GM18511 (cell line): ENCODE measurements around the gene FOXP1.
A peak's percentile ranks its signal among the peaks of the same experiment; 100 is the strongest.

Experiments
- ATAC-seq: cut with Tn5 transposase; IDR thresholded peaks from one replicate; pipeline ENCODE4 v1.9.1; 2021; ENCODE audit warnings: mild to moderate bottlenecking, moderate library complexity; ENCODE audit not compliant: unreplicated experiment

FOXP1 gene

GRCh38 chr3:71316066-71316777 is 267.3 kb downstream of the FOXP1 start:
- no peak for ATAC-seq

- no peak for ATAC-seq
Measured at GRCh38 chr3:71315431-71315830, 268.1 kb downstream of the FOXP1 start.

- ATAC-seq, result no peak
Measured at GRCh38 chr3:71313844-71314243, 269.7 kb downstream of the FOXP1 start.

DNA sequence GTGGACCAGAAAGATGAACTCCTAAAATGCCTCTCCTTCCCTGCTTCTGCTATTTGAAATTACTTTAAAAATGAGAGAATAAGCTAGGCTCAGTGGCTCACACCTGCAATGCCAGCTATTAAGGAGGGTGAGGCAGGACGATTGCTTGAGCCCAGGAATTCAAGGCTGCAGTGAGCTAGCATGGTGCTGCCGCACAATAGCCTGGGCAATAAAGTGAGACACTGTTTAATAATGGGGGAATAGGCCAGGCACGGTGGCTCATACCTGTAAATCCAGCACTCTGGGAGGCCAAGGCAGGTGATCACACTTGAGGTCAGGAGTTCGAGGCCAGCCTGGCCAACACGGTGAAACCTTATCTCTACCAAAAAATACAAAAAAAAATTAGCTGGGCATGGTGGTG is 271.1 kb downstream of the FOXP1 start:
- ATAC-seq, result no peak

DNA sequence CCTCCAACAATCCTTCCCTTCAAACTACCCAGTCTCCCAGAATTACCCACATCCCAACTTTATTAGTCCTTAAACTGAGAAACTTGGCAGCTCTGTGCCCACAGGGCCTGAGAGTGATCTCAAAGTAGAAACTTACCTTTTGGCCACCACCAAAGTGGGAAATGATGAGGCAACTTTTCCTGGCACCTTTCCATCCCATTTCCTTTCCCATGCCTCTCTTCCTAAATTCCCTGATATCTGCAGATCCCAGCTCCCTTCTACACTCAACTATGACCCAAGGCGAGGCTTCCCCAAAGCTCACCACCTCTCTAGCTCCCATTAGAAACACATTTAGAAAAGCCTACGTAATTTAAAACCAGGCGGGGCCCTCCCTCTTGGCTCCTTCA is 271.9 kb downstream of the FOXP1 start:
- no peak for ATAC-seq

DNA sequence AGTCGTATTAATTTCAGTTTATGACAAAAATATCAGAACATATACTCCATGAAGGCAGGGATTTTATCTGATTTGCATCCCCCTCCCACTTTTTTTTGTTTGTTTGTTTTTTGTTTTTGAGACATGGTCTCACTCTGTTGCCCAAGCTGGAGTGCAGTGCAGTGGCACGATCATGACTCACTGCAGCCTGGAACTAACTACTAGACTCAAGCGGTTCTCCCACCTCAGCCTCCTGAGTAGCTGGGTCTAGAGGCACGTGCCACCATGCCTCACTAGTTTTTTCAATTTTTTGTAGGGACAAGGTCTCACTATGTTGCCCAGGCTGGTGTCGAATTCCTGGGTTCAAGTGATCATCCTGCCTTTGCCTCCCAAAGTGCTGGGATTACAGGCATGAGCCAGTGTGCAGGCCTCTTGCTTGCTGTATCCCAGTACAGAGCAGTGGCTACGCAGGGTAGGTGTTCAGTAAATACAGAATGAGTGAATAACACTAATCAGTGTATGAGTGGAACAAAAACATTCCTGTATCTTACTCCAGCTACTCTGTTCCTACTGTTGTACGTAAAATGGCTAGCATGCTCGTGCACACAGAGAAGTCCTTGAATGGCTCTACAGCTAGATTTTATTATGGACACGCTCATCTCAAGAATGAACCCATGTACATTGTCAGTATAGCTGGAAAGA is 272.4 kb downstream of the FOXP1 start:
- no peak for ATAC-seq

- ATAC-seq, result no peak
Measured at GRCh38 chr3:71310359-71310979, 273.1 kb downstream of the FOXP1 start.

- ATAC-seq, result no peak
Measured at GRCh38 chr3:71309886-71310285, 273.6 kb downstream of the FOXP1 start.

DNA sequence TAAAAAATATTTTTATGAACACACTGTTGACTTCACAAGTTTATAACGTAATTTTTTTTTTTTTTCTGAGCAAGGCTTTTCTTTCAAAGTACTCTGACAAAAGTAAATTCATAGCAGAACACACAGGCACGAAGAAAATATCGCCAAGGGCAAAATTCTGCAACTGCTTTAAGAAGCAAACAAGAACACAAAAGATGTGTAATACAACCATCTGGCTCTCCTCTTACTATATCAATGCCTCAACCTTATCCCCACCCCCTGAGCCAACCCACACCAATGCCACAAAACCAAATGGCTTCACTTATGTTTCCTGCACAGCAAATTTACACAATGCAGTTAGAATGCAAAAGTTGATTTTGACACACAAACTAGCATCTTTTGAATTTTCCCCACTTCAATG is 274.2 kb downstream of the FOXP1 start:
- ATAC-seq, result no peak

DNA sequence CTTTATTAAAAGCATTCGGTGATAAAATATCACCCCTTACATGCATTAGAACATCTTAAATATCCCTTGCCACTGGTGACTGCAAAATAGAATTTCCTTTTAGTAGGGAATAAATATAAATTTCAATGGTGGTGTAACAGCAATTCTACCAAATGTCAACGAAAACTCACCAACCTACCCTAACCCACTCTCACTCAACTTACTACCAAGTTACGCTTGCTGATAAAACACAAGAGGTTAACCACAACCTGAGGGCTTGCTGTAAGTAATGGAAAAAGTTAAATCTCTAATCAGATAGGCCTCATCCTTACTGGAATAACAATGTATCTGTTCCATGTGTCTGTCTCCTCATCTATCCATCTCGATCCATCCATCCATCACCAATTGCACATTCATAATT is 274.7 kb downstream of the FOXP1 start:
- ATAC-seq, result no peak

DNA sequence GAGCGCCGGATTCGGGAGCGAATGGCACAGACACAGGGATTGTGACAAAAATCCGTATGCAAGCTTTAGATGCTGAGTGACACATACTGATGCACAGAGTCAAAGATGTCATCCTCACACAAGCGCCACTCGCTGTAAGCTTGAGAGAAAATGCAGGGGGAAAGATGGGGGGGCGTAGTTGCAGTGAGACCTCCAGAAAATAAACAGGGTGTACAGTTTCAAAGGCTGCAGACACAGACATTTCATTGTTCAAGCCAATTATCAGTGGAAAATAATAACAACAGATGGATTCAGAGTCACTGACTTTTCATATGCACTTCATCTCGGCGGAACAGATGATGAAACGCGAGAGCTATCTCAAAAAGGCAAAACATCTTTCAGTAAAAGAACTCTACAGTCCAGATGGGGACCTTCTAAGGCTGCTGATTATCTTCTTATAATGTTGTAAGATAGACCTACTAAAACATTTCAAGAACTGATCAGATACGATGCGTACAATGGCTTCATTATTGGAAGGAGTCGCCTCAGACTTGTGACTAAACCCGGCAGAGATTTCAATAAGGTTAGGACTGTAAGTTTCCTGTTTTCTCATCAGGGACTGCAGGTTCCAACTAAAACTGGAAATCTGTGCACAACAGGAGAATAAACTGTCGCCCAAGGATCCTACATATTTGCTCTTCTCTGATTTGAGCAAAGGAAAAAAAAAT is 275.4 kb downstream of the FOXP1 start:
- ATAC-seq, result no peak

DNA sequence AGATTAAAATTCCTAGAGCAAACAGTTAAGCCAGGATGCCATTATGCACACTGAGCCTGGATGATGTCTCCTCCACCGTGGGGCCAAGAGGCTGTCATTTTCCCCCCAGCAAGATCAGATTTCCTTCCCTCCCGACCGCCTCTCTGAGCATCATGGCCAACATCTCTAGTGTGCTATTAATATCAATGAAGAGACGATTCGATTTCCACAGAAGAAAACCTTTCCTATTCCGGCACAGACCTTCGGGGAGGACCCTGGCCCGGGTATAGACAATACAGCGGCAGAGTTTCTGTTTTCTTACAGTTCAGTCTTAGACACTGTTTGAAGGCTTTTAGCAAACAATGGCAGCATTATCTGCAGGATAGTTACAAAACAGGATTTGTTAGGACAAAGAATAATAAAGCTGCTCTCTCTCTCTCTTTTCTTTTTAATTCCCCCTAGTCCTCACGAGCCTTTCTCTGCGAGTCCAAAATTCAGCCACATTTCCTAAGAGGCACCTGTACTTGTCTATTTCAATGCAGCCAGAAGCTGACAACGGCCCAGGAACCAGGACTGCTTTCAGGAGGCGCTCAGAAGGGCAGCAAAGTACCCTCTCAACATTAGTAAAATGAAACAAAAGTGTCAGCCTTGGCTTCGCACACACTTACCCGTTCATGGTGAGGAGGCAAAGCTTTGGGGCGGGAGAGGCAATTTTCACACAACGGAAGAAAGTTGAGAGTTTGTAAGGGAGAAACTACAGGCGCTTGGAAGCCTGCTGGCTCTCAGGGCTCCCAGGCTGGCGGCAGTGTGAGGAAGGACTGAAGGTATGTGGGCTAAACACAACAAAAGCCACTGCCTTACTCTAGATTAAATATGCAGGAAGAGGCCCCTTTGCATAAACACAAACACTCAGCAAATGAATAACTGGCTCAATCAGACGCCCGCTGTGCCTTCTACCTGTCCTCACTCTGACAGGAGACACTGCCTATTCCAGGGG is 278.0 kb downstream of the FOXP1 start:
- no peak for ATAC-seq

- no peak for ATAC-seq
Measured at GRCh38 chr3:71304684-71305083, 278.8 kb downstream of the FOXP1 start.

DNA sequence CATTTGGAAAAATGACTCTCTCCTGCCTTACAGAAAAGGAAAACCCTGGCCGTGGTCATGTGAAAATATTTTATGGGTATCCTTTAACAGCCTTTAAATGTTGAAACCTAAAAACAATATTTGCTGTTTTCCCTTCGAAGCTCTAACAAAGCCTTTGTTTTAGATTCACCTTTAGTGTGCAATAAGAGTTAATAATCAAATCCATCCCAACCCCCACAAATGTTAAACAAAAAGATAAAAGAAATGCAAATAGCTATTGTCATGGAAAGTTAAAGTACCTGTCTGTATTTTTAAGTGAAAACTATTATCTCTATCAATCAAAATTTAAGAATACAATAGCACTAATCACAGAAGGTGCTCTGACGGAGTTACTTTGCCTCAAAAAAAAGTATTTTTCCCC is 279.3 kb downstream of the FOXP1 start:
- ATAC-seq, result no peak

DNA sequence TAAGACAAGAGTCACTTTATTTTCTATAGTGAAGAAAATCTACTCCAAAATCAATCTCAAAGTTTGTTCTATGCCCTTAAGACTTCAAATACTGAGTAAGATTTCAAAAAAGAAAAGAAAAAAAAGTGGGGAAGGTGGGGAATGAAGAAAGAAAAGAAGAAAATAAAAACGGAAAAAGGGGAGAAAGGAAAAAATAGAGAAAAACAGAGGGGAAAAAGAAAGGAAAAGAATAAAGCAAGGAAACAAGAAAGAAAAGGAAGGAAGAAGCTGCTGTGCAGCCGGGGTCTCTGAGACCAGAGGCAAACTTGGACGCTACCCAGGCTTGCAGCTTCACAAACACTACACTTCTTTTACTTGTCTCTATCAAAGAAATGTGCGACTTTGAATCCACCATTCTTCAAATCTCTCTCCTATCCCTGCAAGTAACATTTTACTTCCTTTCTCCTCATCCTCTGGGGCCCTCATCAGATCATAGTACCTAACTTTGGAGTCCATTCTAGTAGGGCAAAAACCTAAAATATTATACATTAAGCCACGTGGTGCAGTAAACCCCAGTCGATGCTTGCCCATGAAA is 279.8 kb downstream of the FOXP1 start:
- ATAC-seq, result no peak

- no peak for ATAC-seq
Measured at GRCh38 chr3:71302604-71303003, 280.9 kb downstream of the FOXP1 start.

- ATAC-seq, result peak; percentile 80
Measured at GRCh38 chr3:71300951-71301393, 282.6 kb downstream of the FOXP1 start.

GRCh38 chr3:71299160-71299559 is 284.4 kb downstream of the FOXP1 start:
- no peak for ATAC-seq

DNA sequence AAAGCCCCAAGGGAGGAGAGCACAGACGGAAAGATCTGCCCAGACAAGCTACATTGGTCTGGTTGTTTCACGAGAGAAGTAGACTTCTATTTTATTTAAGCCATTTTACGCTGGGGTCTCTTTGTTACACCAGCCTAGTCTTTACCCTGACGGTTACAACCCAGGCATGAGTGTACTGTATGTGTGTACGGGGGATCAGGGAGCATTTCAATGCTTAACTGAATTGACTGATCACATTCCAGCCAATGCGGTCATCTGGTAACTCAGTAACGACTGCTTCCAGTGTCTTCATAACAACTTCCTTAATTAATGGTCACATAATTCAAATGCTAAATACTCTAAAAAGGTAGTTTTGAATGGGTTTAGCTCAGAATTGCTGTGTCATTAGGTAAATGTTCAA is 288.6 kb downstream of the FOXP1 start:
- no peak for ATAC-seq

DNA sequence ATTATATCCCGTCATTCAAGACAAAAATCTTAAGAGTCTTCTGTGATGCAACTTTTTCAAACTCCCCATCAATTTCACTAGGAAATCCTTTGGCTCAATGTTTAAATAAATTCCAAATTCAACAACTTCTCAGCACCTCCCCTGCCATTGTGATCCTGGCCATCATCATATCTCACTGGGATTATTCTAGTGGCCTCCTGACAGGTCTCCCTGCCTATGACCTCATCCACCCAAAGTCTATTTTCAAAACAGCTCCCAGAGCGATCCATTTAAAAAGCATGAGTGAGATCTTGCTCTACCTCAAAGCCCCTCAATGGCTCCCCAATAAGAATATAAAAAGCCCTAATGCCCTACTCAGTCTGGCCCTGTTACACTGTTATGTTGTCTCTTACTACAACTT is 293.2 kb downstream of the FOXP1 start:
- no peak for ATAC-seq
